ENCODE data around the gene ARMC2. TPM values are rescaled to one million over a fixed set of nuclear protein-coding genes. Genes with fewer than 3 reads are reported as not detected.

ARMC2 gene
- total RNA-seq, 2 experiments from 2014 or later = 4.4 to 7.9 TPM

GRCh38 chr6:109001291-109001894 is 153.2 kb downstream of the ARMC2 start:
- intact Hi-C loops (cut with micrococcal nuclease) = no loop called here
- H3K9me3 Mint-ChIP-seq = no peaks in the 10 kb centered on the region
- H3K4me3 Mint-ChIP-seq = no peak overlapping the region
- ChIA-PET POLR2A (interaction anchor here (0.6 kb wide), 1 partner anchor 380 kb away, joined by 3 read pairs; no protein-coding TSS in a partner anchor), CTCF (interaction anchor here (1.0 kb wide), 1 partner anchor 70 kb away, joined by 3 read pairs; no protein-coding TSS in a partner anchor)
- DNase-seq = no peak
- no peaks in the 10 kb centered on the region for H3K27me3 Mint-ChIP-seq
- H3K4me1 Mint-ChIP-seq (ENCODE audit: low read depth) = peaks cover 29% of the 10 kb centered on the region
- peaks cover 20% of the 10 kb centered on the region for H3K36me3 Mint-ChIP-seq
- no peak overlapping the region for H3K27ac Mint-ChIP-seq

DNA sequence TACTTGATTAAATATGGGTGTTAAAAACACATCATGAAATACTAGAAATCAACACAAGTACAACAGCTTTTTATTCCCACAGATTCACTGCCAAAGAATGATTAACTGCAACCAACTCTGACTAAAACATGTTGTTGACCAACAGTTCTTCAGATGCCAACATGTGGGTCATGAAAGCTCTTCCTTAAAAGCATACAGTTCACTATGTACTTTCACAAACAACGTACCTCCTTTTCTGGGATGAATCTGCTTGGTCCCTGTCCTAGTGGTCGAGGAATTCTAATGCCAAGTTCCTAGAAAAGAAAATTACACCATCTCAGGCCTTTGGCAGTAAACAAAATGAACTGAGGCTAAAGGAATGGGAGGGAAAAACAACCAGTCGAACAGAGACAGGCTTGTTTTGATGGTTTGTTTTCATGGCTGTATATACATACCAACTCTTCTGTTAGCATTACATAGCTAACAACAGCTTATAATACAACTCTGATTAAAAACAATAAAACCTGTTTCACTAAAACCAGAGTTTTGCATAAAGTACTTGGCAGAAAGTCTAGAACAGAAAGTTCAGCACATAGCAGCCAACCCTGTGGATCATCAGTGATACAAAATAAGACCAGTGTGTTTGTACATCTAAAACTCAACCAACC is 154.0 kb downstream of the ARMC2 start:
- POLR2A ChIA-PET = interaction anchor here (0.6 kb wide), 1 partner anchor 379 kb away, joined by 3 read pairs; no protein-coding TSS in a partner anchor
- CTCF ChIA-PET = interaction anchor here (1.0 kb wide), 1 partner anchor 70 kb away, joined by 3 read pairs; no protein-coding TSS in a partner anchor
- Mint-ChIP-seq H3K9me3 (no peaks in the 10 kb centered on the region), H3K4me1 (ENCODE audit: low read depth) (peaks cover 37% of the 10 kb centered on the region), H3K27ac (no peak overlapping the region), H3K27me3 (no peaks in the 10 kb centered on the region), H3K4me3 (no peak overlapping the region), H3K36me3 (peaks cover 20% of the 10 kb centered on the region)
- no peak for DNase-seq
- intact Hi-C loops (cut with micrococcal nuclease) = no loop called here

GRCh38 chr6:109002882-109003281 is 154.7 kb downstream of the ARMC2 start:
- no peak overlapping the region for H3K27ac Mint-ChIP-seq
- CTCF ChIA-PET = interaction anchor here (1.1 to 2.0 kb wide), 2 partner anchors 70 to 98 kb away, joined by 3 to 5 read pairs; no protein-coding TSS in a partner anchor
- intact Hi-C loops (cut with micrococcal nuclease) = no loop called here
- H3K4me3 Mint-ChIP-seq = no peak overlapping the region
- no peaks in the 10 kb centered on the region for H3K27me3 Mint-ChIP-seq
- H3K36me3 Mint-ChIP-seq = peaks cover 13% of the 10 kb centered on the region
- no peak for DNase-seq
- POLR2A ChIA-PET = no interaction called here
- H3K9me3 Mint-ChIP-seq = no peaks in the 10 kb centered on the region
- peaks cover 42% of the 10 kb centered on the region for H3K4me1 Mint-ChIP-seq (ENCODE audit: low read depth)

- no peak overlapping the region for H3K27ac Mint-ChIP-seq
- peaks cover 56% of the 10 kb centered on the region for H3K4me1 Mint-ChIP-seq (ENCODE audit: low read depth)
- H3K27me3 Mint-ChIP-seq = no peaks in the 10 kb centered on the region
- DNase-seq = no peak
- POLR2A ChIA-PET = interaction anchor here (1.1 kb wide), 1 partner anchor 448 kb away, joined by 3 read pairs; no protein-coding TSS in a partner anchor
- CTCF ChIA-PET = no interaction called here
- H3K4me3 Mint-ChIP-seq = peak overlapping the region; percentile 50
- no peaks in the 10 kb centered on the region for H3K9me3 Mint-ChIP-seq
- H3K36me3 Mint-ChIP-seq = no peaks in the 10 kb centered on the region
- intact Hi-C loops (cut with micrococcal nuclease) = no loop called here
Observed at GRCh38 chr6:109006818-109007217, 158.6 kb downstream of the ARMC2 start.

DNA sequence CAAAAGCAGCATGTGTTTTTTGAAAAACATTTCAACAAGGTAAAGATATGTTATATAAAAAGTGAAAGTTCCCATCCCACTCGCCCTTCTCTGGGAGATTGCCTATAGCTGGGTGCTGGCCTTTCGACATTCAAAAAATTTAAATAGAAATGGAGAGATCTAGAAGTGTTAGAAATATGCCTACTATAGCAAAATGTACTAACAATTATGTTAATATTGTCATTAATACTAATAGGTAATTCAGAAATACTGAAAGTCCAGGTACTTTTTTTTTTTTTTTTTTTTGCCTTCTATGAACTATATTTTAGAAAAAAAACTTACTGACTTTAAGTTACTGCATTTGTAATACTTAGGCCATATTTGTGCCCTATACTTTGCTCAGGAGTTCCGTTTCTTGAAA is 159.3 kb downstream of the ARMC2 start:
- CTCF ChIA-PET = interaction anchor here (0.8 to 4.3 kb wide), 5 partner anchors 12 to 65 kb away, joined by 3 to 21 read pairs (median 3); no protein-coding TSS in a partner anchor
- Mint-ChIP-seq H3K9me3 (no peaks in the 10 kb centered on the region), H3K27me3 (no peaks in the 10 kb centered on the region), H3K4me1 (ENCODE audit: low read depth) (peaks cover 51% of the 10 kb centered on the region), H3K36me3 (no peaks in the 10 kb centered on the region), H3K4me3 (peak overlapping the region; percentile 91), H3K27ac (no peak overlapping the region)
- POLR2A ChIA-PET = interaction anchor here (0.9 to 2.9 kb wide), 5 partner anchors 86 to 449 kb away, joined by 3 to 13 read pairs (median 4); partner anchors contain the start of gene SESN1
- no peak for DNase-seq
- intact Hi-C loops (cut with micrococcal nuclease) = no loop called here

- peak overlapping the region; percentile 91 for H3K4me3 Mint-ChIP-seq
- no peaks in the 10 kb centered on the region for H3K36me3 Mint-ChIP-seq
- no peaks in the 10 kb centered on the region for H3K27me3 Mint-ChIP-seq
- no peak overlapping the region for H3K27ac Mint-ChIP-seq
- ChIA-PET CTCF (interaction anchor here (0.8 to 4.3 kb wide), 5 partner anchors 11 to 64 kb away, joined by 3 to 21 read pairs (median 3); no protein-coding TSS in a partner anchor), POLR2A (interaction anchor here (0.9 to 2.9 kb wide), 6 partner anchors 86 to 450 kb away, joined by 3 to 13 read pairs (median 4); partner anchors contain the start of gene SESN1)
- intact Hi-C loops (cut with micrococcal nuclease) = loop anchor here (1.0 to 2.0 kb wide), 6 partner anchors 65 to 449 kb away; partner anchors contain the start of gene SESN1
- no peak for DNase-seq
- H3K9me3 Mint-ChIP-seq = no peaks in the 10 kb centered on the region
- H3K4me1 Mint-ChIP-seq (ENCODE audit: low read depth) = peaks cover 54% of the 10 kb centered on the region
Observed at GRCh38 chr6:109008054-109008453, 159.8 kb downstream of the ARMC2 start.

DNA sequence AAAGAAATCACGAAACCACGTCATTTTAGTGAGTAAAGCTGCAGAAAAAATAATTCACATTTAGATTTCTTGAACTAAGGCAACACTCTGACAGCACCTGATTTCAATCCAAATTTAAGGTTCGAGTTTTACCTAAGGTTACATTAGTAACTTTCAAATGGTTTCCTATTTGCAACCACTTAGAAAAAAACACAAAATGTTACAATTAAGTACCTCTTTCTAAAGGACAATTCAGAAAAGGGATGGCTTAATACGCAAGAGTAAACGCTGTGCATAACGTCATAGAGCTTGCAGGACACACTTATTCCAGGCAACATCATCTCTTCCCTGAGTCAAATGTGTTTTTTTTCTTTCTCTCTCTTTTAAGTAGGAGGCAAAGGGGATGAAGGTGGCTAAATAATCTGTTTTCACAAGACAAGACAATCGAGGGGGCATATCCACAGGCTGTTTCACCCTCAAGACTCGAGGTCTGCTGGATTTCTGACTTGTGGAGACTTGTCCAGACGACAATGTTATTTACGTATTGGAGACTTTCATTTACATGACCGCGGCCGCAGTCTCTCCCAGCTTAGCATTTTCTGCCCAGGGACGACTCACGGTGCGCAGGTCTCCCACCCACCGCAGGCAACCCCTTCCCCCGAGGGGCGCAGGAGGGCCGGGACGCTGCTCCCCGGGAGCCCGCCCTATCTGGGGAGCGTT is 160.5 kb downstream of the ARMC2 start:
- peak; percentile 37 for DNase-seq
- intact Hi-C loops (cut with micrococcal nuclease) = loop anchor here (1.0 to 2.0 kb wide), 9 partner anchors 51 to 450 kb away; partner anchors contain the start of gene SESN1
- ChIA-PET CTCF (interaction anchor here (1.1 to 4.3 kb wide), 4 partner anchors 11 to 64 kb away, joined by 3 to 21 read pairs (median 4); no protein-coding TSS in a partner anchor), POLR2A (interaction anchor here (0.9 to 2.9 kb wide), 6 partner anchors 85 to 449 kb away, joined by 3 to 13 read pairs (median 4); no protein-coding TSS in a partner anchor)
- H3K27ac Mint-ChIP-seq = peak overlapping the region; percentile 90
- H3K36me3 Mint-ChIP-seq = no peaks in the 10 kb centered on the region
- H3K4me3 Mint-ChIP-seq = peak overlapping the region; percentile 91
- peaks cover 57% of the 10 kb centered on the region for H3K4me1 Mint-ChIP-seq (ENCODE audit: low read depth)
- H3K27me3 Mint-ChIP-seq = no peaks in the 10 kb centered on the region
- no peaks in the 10 kb centered on the region for H3K9me3 Mint-ChIP-seq

DNA sequence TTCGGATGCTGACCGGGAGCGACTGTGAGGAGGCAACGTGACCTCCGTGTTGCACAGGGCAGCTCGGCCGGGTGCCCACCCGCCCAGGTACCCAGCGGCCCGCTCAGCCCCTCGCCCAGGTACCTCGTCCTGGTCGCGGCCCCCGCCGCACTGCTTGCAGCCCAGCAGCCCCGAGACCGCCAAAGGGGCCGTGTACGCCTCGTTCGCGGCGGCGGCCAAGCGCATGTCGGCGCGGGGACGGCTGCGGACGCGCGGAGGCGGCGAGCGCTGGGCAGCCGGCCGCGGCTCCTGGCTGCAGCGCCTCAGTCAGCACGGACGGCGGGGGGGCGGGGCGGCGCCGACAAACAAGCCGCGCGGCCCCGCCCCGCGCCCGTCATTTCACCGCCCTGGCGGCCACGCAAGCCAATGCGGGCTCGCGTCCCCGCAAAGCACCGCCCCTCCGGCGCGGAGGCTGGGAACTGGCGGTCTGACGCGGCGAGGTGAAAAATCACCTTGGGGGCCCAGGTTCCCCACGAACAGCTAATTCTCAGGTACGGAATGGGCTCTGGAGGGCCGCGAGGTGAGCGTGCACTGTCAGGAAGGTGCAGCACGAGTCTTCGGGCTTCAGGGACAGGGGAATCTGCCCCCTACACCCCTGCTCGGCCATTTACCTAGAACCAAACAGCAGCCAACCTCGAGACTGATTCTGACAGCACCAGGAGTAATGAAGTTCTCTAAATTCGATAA is 161.2 kb downstream of the ARMC2 start:
- peak; percentile 93 for DNase-seq
- H3K36me3 Mint-ChIP-seq = no peaks in the 10 kb centered on the region
- H3K9me3 Mint-ChIP-seq = no peaks in the 10 kb centered on the region
- no peaks in the 10 kb centered on the region for H3K27me3 Mint-ChIP-seq
- POLR2A ChIA-PET = interaction anchor here (0.9 to 2.9 kb wide), 6 partner anchors 26 to 368 kb away, joined by 3 to 13 read pairs (median 4); no protein-coding TSS in a partner anchor
- H3K27ac Mint-ChIP-seq = peak overlapping the region; percentile 92
- intact Hi-C loops (cut with micrococcal nuclease) = loop anchor here (1.0 to 2.0 kb wide), 5 partner anchors 50 to 451 kb away; no protein-coding TSS in a partner anchor
- H3K4me1 Mint-ChIP-seq (ENCODE audit: low read depth) = peaks cover 60% of the 10 kb centered on the region
- peak overlapping the region; percentile 94 for H3K4me3 Mint-ChIP-seq
- CTCF ChIA-PET = interaction anchor here (1.0 to 4.3 kb wide), 5 partner anchors 63 to 749 kb away, joined by 3 to 21 read pairs (median 4); partner anchors contain the start of genes ARMC2 and SNX3

GRCh38 chr6:109009962-109010704 is 161.9 kb downstream of the ARMC2 start:
- ChIA-PET POLR2A (interaction anchor here (0.8 to 2.9 kb wide), 5 partner anchors 26 to 367 kb away, joined by 3 to 13 read pairs (median 3); no protein-coding TSS in a partner anchor), CTCF (interaction anchor here (1.0 to 4.3 kb wide), 6 partner anchors 62 to 749 kb away, joined by 3 to 21 read pairs (median 4); partner anchors contain the start of genes ARMC2 and SNX3)
- no peaks in the 10 kb centered on the region for H3K9me3 Mint-ChIP-seq
- peaks cover 60% of the 10 kb centered on the region for H3K4me1 Mint-ChIP-seq (ENCODE audit: low read depth)
- H3K27ac Mint-ChIP-seq = peak overlapping the region; percentile 92
- H3K27me3 Mint-ChIP-seq = no peaks in the 10 kb centered on the region
- H3K4me3 Mint-ChIP-seq = peak overlapping the region; percentile 94
- DNase-seq = no peak
- intact Hi-C loops (cut with micrococcal nuclease) = loop anchor here (1.0 to 2.0 kb wide), 5 partner anchors 49 to 451 kb away; no protein-coding TSS in a partner anchor
- H3K36me3 Mint-ChIP-seq = no peaks in the 10 kb centered on the region

GRCh38 chr6:109010705-109011102 is 162.5 kb downstream of the ARMC2 start:
- CTCF ChIA-PET = interaction anchor here (1.0 to 4.3 kb wide), 3 partner anchors 62 to 118 kb away, joined by 3 to 21 read pairs (median 3); no protein-coding TSS in a partner anchor
- no peak for DNase-seq
- peak overlapping the region; percentile 20 for H3K27ac Mint-ChIP-seq
- no peaks in the 10 kb centered on the region for H3K27me3 Mint-ChIP-seq
- POLR2A ChIA-PET = interaction anchor here (0.8 to 1.3 kb wide), 2 partner anchors 87 to 137 kb away, joined by 3 read pairs; no protein-coding TSS in a partner anchor
- peak overlapping the region; percentile 28 for H3K4me3 Mint-ChIP-seq
- H3K9me3 Mint-ChIP-seq = no peaks in the 10 kb centered on the region
- peaks cover 64% of the 10 kb centered on the region for H3K4me1 Mint-ChIP-seq (ENCODE audit: low read depth)
- intact Hi-C loops (cut with micrococcal nuclease) = no loop called here
- no peaks in the 10 kb centered on the region for H3K36me3 Mint-ChIP-seq
